OCI-LY3 (cell line): ENCODE results near the gene IL1RN.

Source experiments
- CTCF ChIP-seq: fragments of 200-600, 300-600 bp; sonication (generic); IDR thresholded peaks from 2 replicates; pipeline ENCODE4 v1.5.1; 2014; ENCODE audit warnings: antibody characterized with exemption, low read length, low read depth
- EZH2phosphoT487 ChIP-seq: fragments of 200-600 bp; shearing (Covaris generic); IDR thresholded peaks from 2 replicates; pipeline ENCODE4 v1.6.1; 2018; ENCODE audit warnings: antibody characterized with exemption, mixed run types, low read depth

- TF ChIP-seq CTCF = no peak
- no peak for TF ChIP-seq EZH2phosphoT487
Observed at GRCh38 chr2:113079131-113079530, 48.3 kb upstream of the IL1RN start.
